ENCODE data around the gene BPIFB3.

The BPIFB3 gene

GRCh38 chr20:33054791-33055190 lies 1.1 kb downstream of the BPIFB3 start:
- Histone ChIP-seq H3K4me3 (ENCODE audit: low read length) (no peak overlapping the region), H3K9ac (ENCODE audit: low read depth, low read length) (no peak overlapping the region), H3K27me3 (ENCODE audit: insufficient read depth, low read length) (no peaks in the 10 kb centered on the region), H3K27ac (ENCODE audit: low read depth, low read length) (no peak overlapping the region), H3K36me3 (ENCODE audit: insufficient read depth, low read length) (no peaks in the 10 kb centered on the region), H3K9me3 (ENCODE audit: insufficient read depth, low read depth, low read length) (no peaks in the 10 kb centered on the region), H3K4me1 (ENCODE audit: insufficient read depth, low read length) (peaks cover 6% of the 10 kb centered on the region; the same call in 1 of the 2 replicates)
- 93% methylated on average over 2 of the region's 2 CpGs for WGBS

- Histone ChIP-seq H3K9ac (ENCODE audit: low read depth, low read length) (no peak overlapping the region), H3K9me3 (ENCODE audit: insufficient read depth, low read depth, low read length) (no peaks in the 10 kb centered on the region), H3K27me3 (ENCODE audit: insufficient read depth, low read length) (no peaks in the 10 kb centered on the region), H3K4me3 (ENCODE audit: low read length) (no peak overlapping the region), H3K27ac (ENCODE audit: low read depth, low read length) (no peak overlapping the region), H3K4me1 (ENCODE audit: insufficient read depth, low read length) (no peaks in the 10 kb centered on the region), H3K36me3 (ENCODE audit: insufficient read depth, low read length) (no peaks in the 10 kb centered on the region)
- 87% methylated on average over 7 of the region's 7 CpGs for WGBS
Measured at GRCh38 chr20:33059136-33059535, 5.4 kb downstream of the BPIFB3 start.

- H3K27me3 ChIP-seq (ENCODE audit: insufficient read depth, low read length), result no peaks in the 10 kb centered on the region
- 91% methylated on average over 22 of the region's 22 CpGs for WGBS
Measured at GRCh38 chr20:33059741-33060390, 6.2 kb downstream of the BPIFB3 start.

GRCh38 chr20:33061658-33062028 lies 7.9 kb downstream of the BPIFB3 start:
- no peak overlapping the region for H3K4me3 ChIP-seq (ENCODE audit: low read length)
- H3K4me1 ChIP-seq (ENCODE audit: insufficient read depth, low read length), result no peaks in the 10 kb centered on the region
- WGBS, result 95% methylated on average over 14 of the region's 14 CpGs

More at GRCh38 chr20:33059741-33060390, 6.2 kb downstream of the BPIFB3 start:
- Histone ChIP-seq H3K4me3 (ENCODE audit: low read length) (no peak overlapping the region), H3K36me3 (ENCODE audit: insufficient read depth, low read length) (no peaks in the 10 kb centered on the region), H3K9ac (ENCODE audit: low read depth, low read length) (no peak overlapping the region), H3K9me3 (ENCODE audit: insufficient read depth, low read depth, low read length) (no peaks in the 10 kb centered on the region), H3K27ac (ENCODE audit: low read depth, low read length) (no peak overlapping the region), H3K4me1 (ENCODE audit: insufficient read depth, low read length) (no peaks in the 10 kb centered on the region)

GRCh38 chr20:33062105-33062824 lies 8.6 kb downstream of the BPIFB3 start:
- Histone ChIP-seq H3K27ac (ENCODE audit: low read depth, low read length) (no peak overlapping the region), H3K27me3 (ENCODE audit: insufficient read depth, low read length) (no peaks in the 10 kb centered on the region), H3K9ac (ENCODE audit: low read depth, low read length) (no peak overlapping the region)

More at GRCh38 chr20:33061658-33062028, 7.9 kb downstream of the BPIFB3 start:
- Histone ChIP-seq H3K9ac (ENCODE audit: low read depth, low read length) (no peak overlapping the region), H3K27ac (ENCODE audit: low read depth, low read length) (no peak overlapping the region), H3K36me3 (ENCODE audit: insufficient read depth, low read length) (no peaks in the 10 kb centered on the region), H3K9me3 (ENCODE audit: insufficient read depth, low read depth, low read length) (no peaks in the 10 kb centered on the region), H3K27me3 (ENCODE audit: insufficient read depth, low read length) (no peaks in the 10 kb centered on the region)

GRCh38 chr20:33062825-33063149 lies 9.1 kb downstream of the BPIFB3 start:
- Histone ChIP-seq H3K9me3 (ENCODE audit: insufficient read depth, low read depth, low read length) (no peaks in the 10 kb centered on the region), H3K27me3 (ENCODE audit: insufficient read depth, low read length) (no peaks in the 10 kb centered on the region), H3K27ac (ENCODE audit: low read depth, low read length) (no peak overlapping the region), H3K36me3 (ENCODE audit: insufficient read depth, low read length) (no peaks in the 10 kb centered on the region), H3K4me1 (ENCODE audit: insufficient read depth, low read length) (no peaks in the 10 kb centered on the region), H3K9ac (ENCODE audit: low read depth, low read length) (no peak overlapping the region), H3K4me3 (ENCODE audit: low read length) (no peak overlapping the region)
- WGBS, result 82% methylated on average over 1 of the region's 1 CpG

More at GRCh38 chr20:33062105-33062824, 8.6 kb downstream of the BPIFB3 start:
- H3K4me3 ChIP-seq (ENCODE audit: low read length), result no peak overlapping the region
- no peaks in the 10 kb centered on the region for H3K36me3 ChIP-seq (ENCODE audit: insufficient read depth, low read length)
- no peaks in the 10 kb centered on the region for H3K9me3 ChIP-seq (ENCODE audit: insufficient read depth, low read depth, low read length)
- no peaks in the 10 kb centered on the region for H3K4me1 ChIP-seq (ENCODE audit: insufficient read depth, low read length)
- 73% methylated on average over 9 of the region's 9 CpGs for WGBS

- H3K9ac ChIP-seq (ENCODE audit: low read depth, low read length), result no peak overlapping the region
- H3K27ac ChIP-seq (ENCODE audit: low read depth, low read length), result no peak overlapping the region
- 93% methylated on average over 6 of the region's 6 CpGs for WGBS
- H3K9me3 ChIP-seq (ENCODE audit: insufficient read depth, low read depth, low read length), result no peaks in the 10 kb centered on the region
- H3K27me3 ChIP-seq (ENCODE audit: insufficient read depth, low read length), result no peaks in the 10 kb centered on the region
- no peak overlapping the region for H3K4me3 ChIP-seq (ENCODE audit: low read length)
- no peaks in the 10 kb centered on the region for H3K4me1 ChIP-seq (ENCODE audit: insufficient read depth, low read length)
- H3K36me3 ChIP-seq (ENCODE audit: insufficient read depth, low read length), result no peaks in the 10 kb centered on the region
Measured at GRCh38 chr20:33063271-33063670, 9.6 kb downstream of the BPIFB3 start.

GRCh38 chr20:33064572-33065287 lies 11.0 kb downstream of the BPIFB3 start:
- Histone ChIP-seq H3K27ac (ENCODE audit: low read depth, low read length) (no peak overlapping the region), H3K9ac (ENCODE audit: low read depth, low read length) (no peak overlapping the region), H3K4me3 (ENCODE audit: low read length) (no peak overlapping the region), H3K4me1 (ENCODE audit: insufficient read depth, low read length) (no peaks in the 10 kb centered on the region), H3K9me3 (ENCODE audit: insufficient read depth, low read depth, low read length) (no peaks in the 10 kb centered on the region), H3K27me3 (ENCODE audit: insufficient read depth, low read length) (no peaks in the 10 kb centered on the region), H3K36me3 (ENCODE audit: insufficient read depth, low read length) (no peaks in the 10 kb centered on the region)
- WGBS, result 94% methylated on average over 11 of the region's 11 CpGs

- no peaks in the 10 kb centered on the region for H3K4me1 ChIP-seq (ENCODE audit: insufficient read depth, low read length)
- no peak overlapping the region for H3K9ac ChIP-seq (ENCODE audit: low read depth, low read length)
- H3K36me3 ChIP-seq (ENCODE audit: insufficient read depth, low read length), result no peaks in the 10 kb centered on the region
- no peaks in the 10 kb centered on the region for H3K27me3 ChIP-seq (ENCODE audit: insufficient read depth, low read length)
- no peak overlapping the region for H3K4me3 ChIP-seq (ENCODE audit: low read length)
- H3K9me3 ChIP-seq (ENCODE audit: insufficient read depth, low read depth, low read length), result no peaks in the 10 kb centered on the region
- H3K27ac ChIP-seq (ENCODE audit: low read depth, low read length), result no peak overlapping the region
- 90% methylated on average over 9 of the region's 9 CpGs for WGBS
Measured at GRCh38 chr20:33065785-33066184, 12.1 kb downstream of the BPIFB3 start.

GRCh38 chr20:33067806-33068205 lies 14.1 kb downstream of the BPIFB3 start:
- H3K27ac ChIP-seq (ENCODE audit: low read depth, low read length), result no peak overlapping the region
- H3K36me3 ChIP-seq (ENCODE audit: insufficient read depth, low read length), result no peaks in the 10 kb centered on the region
- 89% methylated on average over 3 of the region's 3 CpGs for WGBS
- no peaks in the 10 kb centered on the region for H3K27me3 ChIP-seq (ENCODE audit: insufficient read depth, low read length)
- H3K9ac ChIP-seq (ENCODE audit: low read depth, low read length), result no peak overlapping the region
- H3K4me3 ChIP-seq (ENCODE audit: low read length), result no peak overlapping the region
- no peaks in the 10 kb centered on the region for H3K4me1 ChIP-seq (ENCODE audit: insufficient read depth, low read length)
- no peaks in the 10 kb centered on the region for H3K9me3 ChIP-seq (ENCODE audit: insufficient read depth, low read depth, low read length)

GRCh38 chr20:33068251-33068939 lies 14.7 kb downstream of the BPIFB3 start:
- 86% methylated on average over 12 of the region's 12 CpGs for WGBS
- no peaks in the 10 kb centered on the region for H3K27me3 ChIP-seq (ENCODE audit: insufficient read depth, low read length)
- no peak overlapping the region for H3K27ac ChIP-seq (ENCODE audit: low read depth, low read length)
- no peaks in the 10 kb centered on the region for H3K4me1 ChIP-seq (ENCODE audit: insufficient read depth, low read length)
- H3K4me3 ChIP-seq (ENCODE audit: low read length), result no peak overlapping the region
- no peaks in the 10 kb centered on the region for H3K36me3 ChIP-seq (ENCODE audit: insufficient read depth, low read length)
- H3K9ac ChIP-seq (ENCODE audit: low read depth, low read length), result no peak overlapping the region
- H3K9me3 ChIP-seq (ENCODE audit: insufficient read depth, low read depth, low read length), result no peaks in the 10 kb centered on the region; the same call in 1 of the 2 replicates
